Activated CD8-positive, alpha-beta memory T cell treated with anti-CD3 and anti-CD28 coated beads for 1 hour (primary cell): ENCODE data around the gene SOX18.

Source experiments
- DNase-seq, 2 donors: peaks; one replicate each; pipeline ENCODE4 v3.0.0-alpha.2; 2020; ENCODE audit warnings: low read depth in 1 of 2; ENCODE audit errors: extremely low read depth in 1 of 2

The SOX18 gene

DNA sequence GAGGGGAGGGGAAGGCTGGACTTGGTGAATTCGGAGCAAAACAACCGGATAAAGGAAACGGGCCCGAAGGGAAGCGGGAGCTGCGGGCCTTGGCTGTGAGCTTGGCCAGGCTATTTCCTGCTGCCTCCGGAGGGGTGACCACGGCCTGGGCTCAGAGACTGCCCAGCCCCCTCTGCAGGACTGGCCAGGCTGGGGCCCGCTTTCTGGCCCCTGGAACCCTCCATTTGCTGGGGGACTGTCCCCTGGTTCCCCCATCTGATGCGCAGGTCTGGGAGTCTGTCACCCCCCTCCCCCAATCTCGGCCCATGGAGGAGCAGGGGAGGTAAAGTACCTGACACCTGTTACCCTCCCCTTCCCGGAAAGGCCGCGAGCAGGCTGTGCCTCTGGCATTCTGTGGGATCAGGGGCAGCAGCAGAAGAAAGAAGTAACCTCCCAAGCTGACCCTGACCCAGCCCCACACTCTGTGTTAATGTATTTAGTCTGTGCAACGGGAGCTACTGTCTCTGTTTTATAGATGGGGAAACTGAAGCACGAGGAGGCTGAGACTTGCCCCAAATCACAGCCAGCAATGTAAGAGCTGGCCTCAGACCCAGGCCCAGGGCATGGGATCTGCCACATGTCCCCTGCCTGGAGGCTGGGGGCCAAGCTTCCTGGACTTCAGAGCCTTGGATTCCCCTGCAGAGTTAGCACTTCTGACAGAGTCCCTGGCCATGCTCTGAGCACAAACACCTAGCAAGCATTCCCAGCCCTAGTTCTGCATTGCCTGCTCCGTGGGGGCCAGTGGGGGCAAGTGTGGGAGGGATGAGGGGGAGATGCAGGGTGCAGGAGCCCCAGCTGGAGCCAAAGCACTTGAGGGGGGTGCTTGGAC lies 9.9 kb downstream of the SOX18 start:
- DNase-seq = no peak

DNA sequence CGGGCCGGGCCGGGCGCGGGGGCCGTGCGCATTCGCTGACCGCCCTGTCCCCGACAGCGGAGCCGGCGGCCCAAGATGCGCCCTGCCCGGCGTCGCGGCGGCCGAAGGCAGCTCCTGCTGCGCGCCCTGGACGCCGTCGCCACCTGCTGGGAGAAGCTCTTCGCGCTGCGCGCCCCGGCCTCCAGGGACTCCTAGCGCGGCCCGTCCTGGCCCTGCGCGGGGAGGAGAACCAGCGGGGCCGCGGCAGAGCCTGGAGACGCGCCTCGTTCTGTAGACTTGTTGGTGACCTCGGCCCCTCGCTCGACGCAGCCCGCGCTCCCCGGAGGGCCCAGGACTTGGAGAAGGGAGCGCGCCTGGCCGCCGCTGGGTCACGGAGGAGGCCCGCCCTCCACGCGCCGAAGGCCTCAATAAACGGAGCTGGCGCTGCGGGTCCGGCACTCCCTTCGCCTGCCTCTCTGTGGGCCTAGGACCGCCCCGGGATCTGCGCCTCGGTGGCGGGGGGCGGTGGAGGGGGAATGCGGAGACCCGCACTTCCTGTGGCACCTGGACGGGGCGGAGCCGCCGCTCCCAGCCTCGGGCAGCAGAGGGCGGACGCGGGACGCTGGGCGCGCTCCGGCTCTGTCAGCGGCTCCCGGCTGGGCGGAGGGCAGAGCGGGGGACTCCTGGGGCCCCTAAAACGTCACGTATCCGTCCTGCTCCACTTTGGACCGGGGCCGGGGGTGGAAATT lies 10.7 kb downstream of the SOX18 start:
- DNase-seq = peak; percentile 24 to 61

DNA sequence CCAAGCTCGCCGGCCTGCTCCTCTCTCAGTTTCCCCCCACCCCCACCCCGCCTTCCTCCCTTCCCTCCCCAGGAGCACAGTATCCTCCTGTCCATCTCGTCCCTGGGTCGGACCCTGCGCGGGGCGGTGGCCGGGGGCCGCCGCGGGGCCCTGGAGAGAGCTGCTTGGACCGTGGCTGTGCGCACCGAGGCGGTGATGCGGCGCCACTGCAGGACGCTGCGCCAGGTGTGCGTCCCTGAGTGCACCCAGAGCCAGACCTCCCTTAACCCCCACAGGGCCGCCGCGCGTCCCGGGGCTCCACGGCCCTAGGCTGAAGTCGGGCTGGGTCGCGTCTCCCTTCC lies 11.2 kb downstream of the SOX18 start:
- no peak for DNase-seq

DNA sequence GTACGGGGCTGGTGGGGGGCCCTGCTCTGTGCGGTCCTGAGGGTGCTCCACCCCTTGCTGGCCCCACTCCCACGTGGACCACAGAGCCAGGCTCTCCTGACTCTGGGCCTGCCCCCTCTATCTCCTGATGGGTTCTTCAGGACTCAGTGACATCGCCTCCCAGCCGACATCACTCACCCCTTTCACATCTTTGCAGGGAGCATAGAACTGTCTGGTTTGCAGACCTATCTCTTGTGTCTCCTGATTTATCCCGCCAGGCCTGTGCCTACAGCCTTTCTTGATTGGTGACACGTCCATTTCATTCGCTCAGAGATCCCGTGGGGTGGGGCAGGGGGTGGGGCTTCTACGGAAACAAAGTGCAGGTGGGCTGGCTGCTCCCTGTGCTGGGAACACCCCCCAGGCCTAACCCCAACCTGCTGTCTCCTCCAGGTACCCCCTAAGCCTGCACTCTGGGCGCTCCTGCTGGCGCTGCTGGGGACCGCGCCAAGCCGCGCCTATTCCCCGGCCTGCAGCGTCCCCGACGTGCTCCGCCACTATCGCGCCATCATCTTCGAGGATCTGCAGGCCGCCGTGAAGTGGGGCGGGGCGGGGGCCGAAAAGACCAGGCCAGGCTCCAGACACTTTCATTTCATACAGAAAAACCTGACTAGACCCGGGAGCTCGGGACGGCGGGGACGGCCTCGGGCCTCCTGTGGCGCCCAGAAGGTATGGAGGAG lies 11.8 kb downstream of the SOX18 start:
- no peak for DNase-seq

DNA sequence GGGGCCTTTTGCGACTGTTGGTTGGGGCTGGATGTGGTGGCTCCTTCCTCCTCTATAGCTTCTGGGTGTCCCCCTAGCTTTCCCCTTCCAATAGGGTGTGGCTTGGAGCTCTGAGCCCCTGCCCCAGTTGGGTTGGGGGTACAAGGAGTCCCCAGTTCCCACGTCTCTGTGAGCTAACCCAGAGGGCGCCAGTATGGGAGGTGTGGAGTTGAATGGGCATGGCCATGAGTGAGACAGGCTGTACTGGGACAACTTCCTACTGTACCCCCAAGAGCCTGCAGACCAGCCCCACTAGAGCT lies 12.3 kb downstream of the SOX18 start:
- DNase-seq = no peak

DNA sequence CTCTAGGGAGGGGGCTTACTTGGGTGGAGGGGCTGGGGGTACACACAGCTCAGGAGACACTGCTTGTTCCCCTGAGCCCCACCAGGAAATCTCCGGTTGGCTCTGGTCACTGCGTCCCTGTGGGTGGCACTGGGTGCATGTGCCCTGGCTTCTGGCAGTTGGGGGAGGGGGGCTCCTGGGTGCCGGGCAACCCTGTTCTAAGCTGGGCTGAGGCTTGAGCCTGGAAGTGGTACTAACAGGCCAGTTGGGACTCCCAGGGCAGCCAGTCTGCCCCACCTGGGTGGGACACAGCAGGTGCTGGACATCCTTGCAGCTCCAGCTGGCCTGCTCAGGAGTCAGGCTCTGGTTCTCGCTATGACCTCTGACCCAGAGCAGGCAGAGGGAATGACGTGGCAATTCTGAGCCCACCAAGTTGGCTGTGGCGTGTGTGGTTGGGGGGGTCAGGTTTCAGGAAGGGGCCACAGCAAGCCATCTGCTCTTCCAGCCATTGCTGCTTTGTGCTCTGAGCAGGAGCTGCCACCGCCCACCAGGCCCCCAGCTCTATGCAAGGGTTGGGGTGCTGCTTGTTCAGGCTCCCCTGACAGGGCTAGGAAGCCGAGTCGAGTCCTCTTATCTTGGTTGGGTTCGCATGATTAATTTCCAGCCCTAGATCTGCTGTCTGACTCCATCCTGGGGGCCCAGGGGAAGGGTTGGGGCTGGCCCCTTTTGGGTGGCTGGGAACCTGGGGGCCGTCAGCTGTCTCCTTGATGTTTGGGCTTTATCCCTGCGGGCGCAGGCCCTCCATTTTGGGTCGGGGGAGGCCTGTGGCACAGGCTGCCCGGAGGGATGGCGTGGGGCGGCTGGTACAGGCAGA lies 12.9 kb downstream of the SOX18 start:
- DNase-seq = no peak

DNA sequence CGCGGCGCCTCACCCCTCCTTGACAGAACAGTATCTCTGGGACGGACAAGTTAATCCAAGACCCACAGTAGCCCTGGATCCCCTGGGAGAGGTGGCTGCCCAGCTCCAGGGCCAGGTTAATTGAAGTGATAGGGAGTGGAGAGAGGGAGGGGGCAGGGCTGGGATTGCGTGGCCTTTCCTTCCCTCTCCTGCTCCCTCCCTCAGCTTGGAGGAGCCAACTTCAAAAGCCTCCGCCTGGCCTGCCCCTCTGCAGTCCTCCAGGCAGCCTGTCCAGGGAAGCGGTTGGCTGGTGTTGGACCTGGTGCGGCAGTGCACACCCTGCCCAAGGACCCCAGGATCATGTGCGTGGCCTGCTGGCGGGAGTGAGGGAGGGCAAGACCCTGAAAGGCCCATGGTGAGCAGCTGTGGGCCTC lies 13.5 kb downstream of the SOX18 start, which contains the start of gene C20orf204:
Gene C20orf204, plus strand, starts transcription at position 250 of the 413 bp plus-strand sequence. Its CDS starts 142 bp downstream, at position 392.
- DNase-seq = no peak

DNA sequence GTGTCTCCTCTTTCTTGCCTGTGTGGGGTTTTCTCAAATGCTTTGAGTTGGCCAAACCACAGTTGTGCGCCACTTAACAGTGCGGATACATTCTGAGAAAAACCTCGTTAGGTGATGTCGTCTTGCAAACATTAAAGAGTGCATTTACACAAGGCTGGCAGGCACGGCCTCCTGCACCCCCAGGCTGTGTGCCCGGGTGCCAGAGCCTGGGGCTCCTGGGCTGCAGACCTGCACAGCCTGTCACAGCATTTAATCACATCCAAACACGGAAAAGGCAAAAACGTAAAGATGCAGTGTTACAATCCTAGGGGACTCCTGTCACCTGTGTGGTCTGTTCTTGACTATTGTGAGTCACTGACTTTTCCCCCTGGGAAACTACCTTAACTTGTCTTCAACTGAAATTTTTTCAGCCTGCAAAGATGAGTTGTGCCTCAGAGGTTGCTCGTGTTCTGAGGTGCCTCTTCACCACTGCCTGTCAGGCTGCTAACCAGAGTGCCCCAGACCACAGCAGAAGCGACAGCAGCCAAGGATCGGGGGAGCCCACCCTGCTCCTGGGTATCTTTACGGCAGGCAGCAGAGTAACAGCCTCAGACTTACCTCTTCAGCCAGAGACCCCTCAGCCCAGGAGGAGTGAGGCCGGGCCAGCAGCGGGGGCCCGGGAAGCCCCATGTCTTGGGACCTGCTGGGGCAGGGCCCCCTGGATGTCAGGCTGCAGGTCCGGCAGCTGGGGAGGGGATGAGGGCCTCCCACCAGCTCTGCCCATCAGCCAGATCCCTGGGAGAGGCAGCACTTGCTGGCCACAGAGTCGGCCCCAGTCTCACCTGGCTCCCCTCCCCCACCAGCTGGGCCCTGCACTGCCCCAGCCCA lies 14.1 kb downstream of the SOX18 start:
- no peak for DNase-seq

DNA sequence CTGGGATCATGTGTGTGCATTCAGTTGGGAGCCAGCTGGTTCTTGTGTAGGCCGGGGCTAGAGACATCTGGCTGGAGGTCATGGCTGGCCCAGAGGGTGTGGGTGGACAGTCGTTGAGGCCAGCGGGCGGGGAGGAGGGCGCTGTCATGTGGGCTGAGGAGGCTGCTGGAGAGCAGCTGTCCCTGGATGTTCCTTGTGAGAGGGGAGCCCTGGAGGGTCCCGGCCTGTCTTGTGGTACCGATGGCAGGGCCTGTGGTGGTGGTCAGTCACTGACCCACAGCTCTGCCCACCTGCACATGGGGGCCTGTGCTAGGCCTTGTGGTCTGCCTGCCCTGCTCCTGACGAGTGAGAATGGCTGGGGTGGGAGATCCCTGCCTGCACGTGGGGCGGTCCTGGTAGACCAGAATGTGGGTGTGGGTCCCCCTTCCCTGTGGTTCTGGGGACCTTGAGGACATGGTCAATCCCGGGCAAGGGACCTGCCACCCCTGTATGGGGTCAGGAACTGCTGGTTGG lies 15.4 kb downstream of the SOX18 start:
- DNase-seq = no peak

DNA sequence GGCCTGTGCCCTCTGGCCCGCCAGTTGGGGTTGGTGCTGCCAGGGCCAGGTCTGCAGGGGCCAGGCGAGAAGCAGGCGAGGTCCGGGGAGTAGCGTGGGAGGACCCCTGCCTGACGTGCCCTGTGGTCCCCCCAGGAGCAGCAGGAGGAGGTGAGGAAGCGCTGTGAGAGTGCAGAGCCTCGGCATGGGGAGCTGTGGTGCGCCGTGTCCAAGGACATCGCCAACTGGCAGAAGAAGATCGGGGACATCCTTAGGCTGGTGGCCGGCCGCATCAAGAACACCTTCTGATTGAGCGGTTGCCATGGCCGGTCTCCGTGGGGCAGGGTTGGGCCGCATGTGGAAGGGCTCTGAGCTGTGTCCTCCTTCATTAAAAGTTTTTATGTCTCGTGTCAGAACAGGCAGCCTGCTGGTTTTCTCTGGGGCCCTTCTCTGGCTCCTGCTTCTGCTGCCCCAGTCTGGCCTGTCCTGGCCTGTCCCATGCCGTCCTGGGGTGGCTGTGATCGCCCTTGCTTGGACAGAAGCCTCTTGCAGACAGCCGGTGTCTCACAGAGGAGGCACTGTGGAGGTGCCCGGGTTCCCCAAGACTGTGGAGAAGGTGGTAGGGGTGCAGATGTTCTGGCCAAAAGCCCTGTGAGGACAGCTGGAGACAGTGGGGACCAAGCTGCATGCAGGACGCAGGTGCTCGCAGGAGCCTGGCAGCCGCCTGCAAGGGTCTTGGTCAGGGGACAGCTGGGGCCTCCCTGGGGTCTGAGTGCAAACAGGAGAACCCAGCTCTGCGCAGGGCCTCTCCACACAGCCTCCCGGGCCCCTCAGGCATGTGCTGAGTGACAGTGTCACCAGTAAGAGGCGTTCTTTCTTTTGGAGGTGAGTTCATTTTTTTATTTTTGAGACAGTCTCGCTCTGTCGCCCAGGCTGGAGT lies 16.5 kb downstream of the SOX18 start:
- DNase-seq = no peak

DNA sequence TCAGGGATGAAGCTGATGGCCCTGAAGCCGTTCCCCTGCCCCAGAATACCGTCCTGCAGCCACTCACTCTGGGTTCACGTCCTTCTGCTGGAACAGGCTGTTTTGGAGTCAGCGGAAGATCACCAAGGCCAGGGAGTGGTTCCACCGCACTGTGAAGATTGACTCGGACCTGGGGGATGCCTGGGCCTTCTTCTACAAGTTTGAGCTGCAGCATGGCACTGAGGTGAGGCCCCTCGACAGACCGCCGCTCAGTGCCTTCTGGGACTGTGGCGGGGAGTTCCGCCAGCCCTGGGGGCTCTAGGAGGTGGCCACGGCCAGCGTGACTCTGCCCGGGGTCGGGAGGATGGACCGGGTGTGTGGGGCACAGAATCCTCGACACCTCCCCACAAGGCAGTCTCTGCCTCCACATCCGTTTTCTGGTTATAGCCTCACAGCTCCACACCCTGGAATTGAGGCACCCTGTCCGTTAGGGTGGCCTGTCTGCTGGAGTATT lies 17.6 kb downstream of the SOX18 start:
- DNase-seq = no peak

DNA sequence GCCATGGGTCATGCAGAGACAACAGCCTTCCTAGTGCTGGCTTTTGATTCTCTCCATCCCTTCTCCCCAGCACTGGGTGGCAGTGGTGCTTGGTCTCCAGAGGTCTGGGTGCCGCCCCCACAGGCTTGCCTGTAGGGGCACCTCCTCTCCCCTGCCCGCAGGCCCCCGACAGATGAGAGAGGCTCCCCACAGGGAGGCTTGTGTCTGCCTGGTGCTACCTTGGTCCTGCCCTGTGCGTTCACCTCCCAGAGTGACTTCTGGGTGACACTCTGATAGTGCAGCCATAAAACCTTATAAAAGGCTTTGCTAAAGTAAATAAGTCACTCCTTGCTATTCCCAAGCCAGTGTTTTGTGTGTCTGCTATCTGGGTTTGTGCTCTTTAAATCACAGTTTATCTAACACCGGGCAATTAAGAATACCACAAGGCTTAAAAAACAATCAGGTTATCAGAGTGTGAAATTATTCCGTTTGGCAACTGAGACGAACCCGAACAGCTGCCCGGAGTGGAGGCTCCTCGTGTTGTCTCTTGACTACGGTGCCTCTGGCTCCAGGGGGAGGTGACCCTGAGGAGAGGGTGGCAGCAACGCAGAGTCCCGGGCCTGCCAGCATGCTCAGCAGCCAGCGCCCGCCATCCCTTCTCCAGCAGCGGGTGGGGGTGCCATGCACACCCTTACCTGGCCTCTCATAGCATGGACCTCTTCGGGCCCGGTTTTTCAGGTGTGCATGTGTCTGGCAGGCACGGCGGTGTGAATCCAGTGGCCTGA lies 18.9 kb downstream of the SOX18 start:
- DNase-seq = no peak

DNA sequence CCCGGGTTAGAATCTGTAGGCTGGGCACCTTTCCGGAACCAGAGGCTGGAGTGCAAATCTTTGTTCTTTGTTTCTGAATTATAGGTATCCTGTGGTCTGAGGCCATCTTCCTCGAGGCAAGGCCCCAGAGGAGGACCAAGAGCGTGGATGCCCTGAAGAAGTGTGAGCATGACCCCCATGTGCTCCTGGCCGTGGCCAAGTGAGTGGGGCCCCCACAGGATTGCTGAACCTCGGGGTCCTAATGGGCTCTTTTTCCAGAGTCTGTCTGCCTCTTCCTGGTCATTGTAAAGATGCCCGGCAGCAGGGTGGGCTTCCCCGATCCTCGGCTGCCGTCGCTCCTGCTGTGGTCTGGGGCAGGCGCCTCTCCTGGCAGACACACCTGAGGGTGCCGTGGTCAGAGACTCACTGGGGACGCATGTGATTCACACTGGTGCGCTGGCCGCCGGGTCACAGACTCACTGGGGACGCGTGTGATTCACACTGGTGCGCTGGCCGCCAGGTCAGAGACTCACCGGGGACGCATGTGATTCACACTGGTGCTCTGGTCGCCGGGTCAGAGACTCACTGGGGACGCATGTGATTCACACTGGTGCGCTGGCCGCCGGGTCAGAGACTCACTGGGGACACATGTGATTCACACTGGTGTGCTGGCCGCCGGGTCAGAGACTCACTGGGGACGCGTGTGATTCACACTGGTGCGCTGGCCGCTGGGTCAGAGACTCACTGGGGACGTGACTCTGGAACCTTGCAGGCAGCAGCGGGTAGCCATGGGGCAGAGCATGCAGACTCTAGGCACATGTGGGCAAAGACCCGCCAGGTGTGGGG lies 19.9 kb downstream of the SOX18 start:
- no peak for DNase-seq

DNA sequence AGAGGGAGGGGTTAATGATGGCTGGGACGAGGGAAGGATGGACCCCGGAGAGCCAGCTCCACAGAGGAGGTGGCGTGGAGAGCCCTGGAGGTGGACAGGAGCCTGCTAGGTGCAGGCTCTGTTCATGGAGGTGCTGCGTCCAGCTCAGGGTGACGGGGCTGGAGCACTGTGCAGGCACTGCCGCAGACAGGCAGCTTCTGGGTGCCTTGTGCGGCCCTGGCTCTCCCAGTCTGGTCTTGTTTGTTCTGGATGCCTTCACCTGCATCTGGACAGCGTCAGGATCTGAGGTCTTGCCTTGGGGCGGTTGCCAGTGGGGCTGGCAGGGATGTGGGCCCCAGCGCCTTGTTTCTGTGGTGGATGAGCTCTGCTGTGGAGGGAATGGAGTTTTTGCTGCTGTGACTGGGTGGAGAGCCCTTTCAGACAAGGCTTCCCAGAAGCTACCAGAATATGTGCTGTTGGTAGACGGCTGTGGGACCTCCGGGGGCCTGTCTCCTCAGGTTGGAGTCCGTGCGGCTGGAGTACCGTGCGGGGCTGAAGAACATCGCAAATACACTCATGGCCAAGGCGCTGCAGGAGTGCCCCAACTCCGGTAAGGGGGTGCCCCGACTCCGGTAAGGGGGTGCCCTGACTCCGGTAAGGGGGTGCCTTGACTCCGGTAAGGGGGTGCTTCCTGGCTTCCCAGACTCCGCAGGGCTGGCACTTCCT lies 21.3 kb downstream of the SOX18 start:
- no peak for DNase-seq

DNA sequence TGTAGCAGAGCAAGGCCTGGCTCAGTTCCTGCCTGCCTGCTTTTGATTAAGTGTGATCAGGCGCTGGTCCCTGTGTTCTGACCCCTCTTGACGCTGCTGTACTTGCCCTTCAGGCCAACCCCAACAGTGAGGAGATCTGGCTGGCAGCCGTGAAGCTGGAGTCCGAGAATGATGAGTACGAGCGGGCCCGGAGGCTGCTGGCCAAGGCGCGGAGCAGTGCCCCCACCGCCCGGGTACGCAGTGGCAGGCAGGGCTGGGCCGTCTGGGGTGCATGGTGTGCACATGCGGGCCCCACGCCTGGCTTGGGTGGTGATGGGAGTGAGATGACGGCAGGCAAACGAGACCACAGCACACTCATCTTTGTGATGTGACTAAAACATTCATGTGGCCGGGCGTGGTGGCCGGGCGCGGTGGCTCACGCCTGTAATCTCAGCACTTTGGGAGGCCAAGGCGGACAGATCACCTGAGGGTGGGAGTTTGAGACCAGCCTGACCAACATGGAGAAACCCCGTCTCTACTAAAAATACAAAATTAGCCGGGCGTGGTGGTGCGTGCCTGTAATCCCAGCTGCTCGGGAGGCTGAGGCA lies 23.5 kb downstream of the SOX18 start:
- DNase-seq = no peak
